Ishikawa (cell line): ENCODE measurements around the gene PDE3A.

ENCODE experiments used
- CEBPB ChIP-seq: IDR thresholded peaks from 2 replicates; pipeline ENCODE4 v1.6.1; 2012
- CREB1 ChIP-seq: IDR thresholded peaks from 2 replicates; pipeline ENCODE4 v1.6.1; 2012; ENCODE audit warnings: low read depth
- EGR1 ChIP-seq: IDR thresholded peaks from 2 replicates; pipeline ENCODE4 v1.6.1; 2012
- EP300 ChIP-seq: IDR thresholded peaks from 2 replicates; pipeline ENCODE4 v1.6.1; 2012; ENCODE audit warnings: borderline replicate concordance
- FOXM1 ChIP-seq: IDR thresholded peaks from 2 replicates; pipeline ENCODE4 v1.6.1; 2012; ENCODE audit warnings: low read depth, borderline replicate concordance
- NFIC ChIP-seq: IDR thresholded peaks from 2 replicates; pipeline ENCODE4 v1.6.1; 2012
- RAD21 ChIP-seq: IDR thresholded peaks from 2 replicates; pipeline ENCODE4 v1.6.1; 2012; ENCODE audit warnings: low read depth
- REST ChIP-seq: IDR thresholded peaks from 2 replicates; pipeline ENCODE4 v1.6.1; 2012; ENCODE audit warnings: low read depth, mild to moderate bottlenecking
- TAF1 ChIP-seq: IDR thresholded peaks from 2 replicates; pipeline ENCODE4 v1.6.1; 2012; ENCODE audit warnings: low read depth, mild to moderate bottlenecking
- TCF12 ChIP-seq: IDR thresholded peaks from 2 replicates; pipeline ENCODE4 v1.6.1; 2012; ENCODE audit warnings: low read depth
- TEAD4 ChIP-seq: IDR thresholded peaks from 2 replicates; pipeline ENCODE4 v1.6.1; 2012
- YY1 ChIP-seq: IDR thresholded peaks from 2 replicates; pipeline ENCODE4 v1.6.1; 2012; ENCODE audit warnings: low read depth
- ZBTB7A ChIP-seq: IDR thresholded peaks from 2 replicates; pipeline ENCODE4 v1.6.1; 2012; ENCODE audit warnings: low read depth
- TF ChIP-seq, protein P1 (sequence below): IDR thresholded peaks from 2 replicates; pipeline ENCODE4 v1.6.1; 2012
- TF ChIP-seq, protein P2 (sequence below): IDR thresholded peaks from 2 replicates; pipeline ENCODE4 v1.6.1; 2012

The PDE3A gene

GRCh38 chr12:20390846-20391245, 22.5 kb downstream of the PDE3A start:
- TF ChIP-seq NFIC, result no peak
- no peak for TF ChIP-seq TAF1
- TF ChIP-seq REST, result no peak
- no peak for TF ChIP-seq CEBPB
- TF ChIP-seq ZBTB7A, result no peak
- TF ChIP-seq YY1, result no peak
- TF ChIP-seq EP300, result no peak
- TF ChIP-seq TCF12, result no peak
- TF ChIP-seq, protein P1, sequence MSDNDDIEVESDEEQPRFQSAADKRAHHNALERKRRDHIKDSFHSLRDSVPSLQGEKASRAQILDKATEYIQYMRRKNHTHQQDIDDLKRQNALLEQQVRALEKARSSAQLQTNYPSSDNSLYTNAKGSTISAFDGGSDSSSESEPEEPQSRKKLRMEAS, result no peak
- no peak for TF ChIP-seq TEAD4
- no peak for TF ChIP-seq EGR1
- TF ChIP-seq FOXM1, result no peak
- TF ChIP-seq, protein P2, sequence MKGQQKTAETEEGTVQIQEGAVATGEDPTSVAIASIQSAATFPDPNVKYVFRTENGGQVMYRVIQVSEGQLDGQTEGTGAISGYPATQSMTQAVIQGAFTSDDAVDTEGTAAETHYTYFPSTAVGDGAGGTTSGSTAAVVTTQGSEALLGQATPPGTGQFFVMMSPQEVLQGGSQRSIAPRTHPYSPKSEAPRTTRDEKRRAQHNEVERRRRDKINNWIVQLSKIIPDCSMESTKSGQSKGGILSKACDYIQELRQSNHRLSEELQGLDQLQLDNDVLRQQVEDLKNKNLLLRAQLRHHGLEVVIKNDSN, result no peak
- TF ChIP-seq RAD21, result no peak
- TF ChIP-seq CREB1, result no peak

- no peak for TF ChIP-seq TCF12
- TF ChIP-seq REST, result no peak
- TF ChIP-seq ZBTB7A, result no peak
- TF ChIP-seq EP300, result no peak
- TF ChIP-seq RAD21, result no peak
Measured at GRCh38 chr12:20392339-20392738, 24.0 kb downstream of the PDE3A start.

- TF ChIP-seq CREB1 (no peak), FOXM1 (no peak), REST (no peak), YY1 (no peak), NFIC (no peak), EP300 (no peak)
- TF ChIP-seq, protein P1, result no peak
Measured at GRCh38 chr12:20393707-20394106, 25.4 kb downstream of the PDE3A start.

- TF ChIP-seq CREB1 (no peak), NFIC (no peak), EP300 (no peak), CEBPB (no peak), FOXM1 (no peak), RAD21 (no peak), TAF1 (no peak), TCF12 (no peak), REST (no peak), EGR1 (no peak), ZBTB7A (no peak), YY1 (no peak), TEAD4 (no peak)
- TF ChIP-seq, protein P1, result no peak
- TF ChIP-seq, protein P2, result no peak
Measured at GRCh38 chr12:20395791-20396550, 27.6 kb downstream of the PDE3A start.
